T-helper 22 cell (primary cell): ENCODE results near the gene H3-3A.

Experiments
- DNase-seq: peaks from one replicate; pipeline ENCODE4 v3.0.0-alpha.2; 2020; ENCODE audit warnings: low read depth

Gene H3-3A

GRCh38 chr1:226111098-226111882 lies 48.8 kb downstream of the H3-3A start:
- DNase-seq: no peak

DNA sequence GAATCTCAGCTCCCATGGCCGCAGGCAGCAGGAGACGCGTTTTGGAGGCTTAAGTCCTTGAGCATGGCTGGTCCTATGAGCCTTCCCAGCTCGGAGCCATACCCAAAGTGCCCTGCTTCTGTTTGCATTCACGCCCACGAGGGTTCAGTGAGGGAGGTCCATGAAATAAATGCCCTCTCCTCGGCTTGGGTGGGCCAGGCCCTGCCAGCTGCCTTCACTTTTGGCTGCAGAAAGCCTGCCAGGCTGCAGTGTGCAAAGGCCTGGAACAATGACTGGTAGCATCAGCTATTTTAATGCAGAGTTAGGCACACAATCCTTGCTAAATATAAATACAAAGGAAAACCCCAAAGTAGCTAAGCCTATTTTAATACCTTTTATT lies 49.4 kb downstream of the H3-3A start:
- no peak for DNase-seq

- no peak for DNase-seq
Observed at GRCh38 chr1:226112626-226113025, 50.1 kb downstream of the H3-3A start.

DNA sequence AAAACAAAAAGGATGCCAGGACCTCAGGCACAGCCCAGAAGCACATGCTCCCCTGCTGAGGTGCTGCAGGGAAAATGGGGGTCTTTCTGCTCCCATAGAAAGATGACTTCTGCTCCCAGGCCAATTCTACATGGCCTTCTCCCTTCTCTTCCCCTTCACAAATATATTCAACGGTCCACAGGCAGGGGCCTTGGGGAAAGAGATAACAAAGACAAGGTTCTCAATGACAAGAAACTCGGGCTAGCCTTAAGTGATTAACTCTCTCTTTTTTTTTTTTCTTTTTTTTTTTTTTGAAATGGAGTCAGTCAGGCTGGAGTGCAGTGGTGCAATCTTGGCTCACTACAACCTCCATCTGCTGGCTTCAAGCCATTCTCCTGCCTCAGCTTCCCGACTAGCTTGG lies 54.2 kb downstream of the H3-3A start:
- DNase-seq: no peak

DNA sequence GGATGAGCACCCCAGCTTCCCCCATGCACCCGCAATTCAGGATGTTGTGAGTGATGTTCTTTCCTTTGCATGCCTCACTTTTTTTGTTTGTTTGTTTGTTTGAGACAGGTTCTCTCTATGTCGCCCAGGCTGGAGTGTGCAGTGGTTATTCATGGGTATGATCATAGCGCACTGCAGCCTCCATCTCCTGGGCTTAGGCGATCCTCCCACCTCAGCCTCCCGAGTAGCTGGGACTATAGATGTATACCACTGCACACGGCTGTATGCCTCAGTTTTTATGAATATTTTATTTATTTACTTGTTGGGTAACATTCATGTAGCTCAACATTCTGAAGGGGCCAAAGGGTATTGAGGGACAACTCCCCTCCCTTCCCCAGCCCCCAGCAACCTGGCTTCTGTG lies 54.8 kb downstream of the H3-3A start:
- DNase-seq: no peak

- no peak for DNase-seq
Observed at GRCh38 chr1:226118357-226118756, 55.8 kb downstream of the H3-3A start.

- DNase-seq: no peak
Observed at GRCh38 chr1:226119169-226119568, 56.7 kb downstream of the H3-3A start.

DNA sequence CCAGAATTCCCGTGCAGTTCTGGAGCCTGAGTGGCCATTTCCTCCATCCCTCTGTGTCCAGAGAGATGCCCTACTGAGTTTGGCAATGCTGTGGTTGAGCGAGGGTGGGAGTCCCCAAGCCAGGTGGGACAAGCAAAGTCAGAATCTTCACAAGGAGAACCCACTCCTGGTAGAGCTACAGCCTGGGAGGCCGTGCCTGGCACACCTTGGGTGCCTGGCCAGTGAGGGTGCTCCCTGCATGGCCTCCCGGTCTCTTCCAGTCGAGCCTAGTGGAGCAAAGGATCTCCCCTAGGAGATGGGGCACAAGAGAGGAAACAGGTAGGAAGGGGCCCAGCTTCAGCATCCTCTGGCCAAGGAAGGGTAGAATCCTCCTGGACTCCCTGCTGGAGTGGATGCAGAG lies 57.9 kb downstream of the H3-3A start:
- DNase-seq: no peak

- DNase-seq: no peak
Observed at GRCh38 chr1:226121049-226121586, 58.6 kb downstream of the H3-3A start.
